Measurements from ENCODE around the gene RNPEP. TPM values are rescaled to one million over a fixed set of nuclear protein-coding genes. Genes with fewer than 3 reads are reported as not detected.

RNPEP gene
- polyA plus RNA-seq, 1 experiment: 89.0 TPM

DNA sequence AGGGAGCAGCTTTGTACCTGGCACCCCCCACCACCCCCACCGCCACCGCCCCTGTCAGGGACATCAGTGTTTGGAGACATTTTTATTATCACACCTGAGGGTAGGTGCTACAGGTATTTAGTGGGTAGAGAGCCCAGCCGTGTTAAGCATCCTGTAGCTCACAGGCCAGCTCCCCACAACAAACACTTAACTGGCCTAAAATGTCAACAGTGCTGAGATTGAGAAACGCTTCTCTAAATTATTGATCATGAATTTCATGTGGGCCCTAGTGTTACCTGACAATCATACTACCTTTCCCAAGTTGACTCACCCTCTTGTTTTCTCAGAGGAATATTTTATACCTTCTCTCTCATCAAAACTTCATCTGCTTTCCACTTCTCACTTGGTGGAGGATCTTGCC is 49.3 kb downstream of the RNPEP start:
- CTCF ChIA-PET: no interaction called here
- H3K4me3 ChIP-seq (ENCODE audit: low read depth, low read length): no peak overlapping the region

DNA sequence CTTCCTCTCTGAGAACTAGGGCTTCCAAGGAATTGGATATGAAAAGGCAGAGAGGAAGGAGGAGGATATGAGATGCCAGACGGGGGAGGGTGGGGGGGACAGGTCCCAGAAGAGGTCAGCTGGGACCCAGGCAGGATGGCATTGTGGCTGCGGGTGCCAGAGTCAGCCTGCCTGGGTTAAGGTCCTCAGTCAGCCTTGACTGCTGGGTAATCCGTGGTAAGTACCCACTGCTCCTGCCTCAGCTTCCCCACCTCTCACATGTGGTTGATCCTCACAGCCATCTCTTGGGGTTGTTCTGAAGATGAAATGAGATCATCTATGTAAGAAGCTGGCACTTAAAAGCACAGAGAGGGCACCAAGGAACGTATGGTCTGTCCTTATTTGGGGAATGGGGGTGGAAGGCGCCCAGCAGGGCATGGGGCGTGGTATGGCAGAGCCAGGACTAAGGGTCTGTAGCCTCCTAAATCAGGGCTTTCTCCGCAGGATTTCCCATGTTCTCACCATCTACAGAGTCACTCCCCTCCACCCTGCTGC is 51.8 kb downstream of the RNPEP start:
- ChIA-PET POLR2A (interaction anchor here (0.7 to 0.8 kb wide), 2 partner anchors 18 to 98 kb away, joined by 3 to 5 read pairs; no protein-coding TSS in a partner anchor), CTCF (no interaction called here)
- Histone ChIP-seq H3K4me3 (ENCODE audit: low read depth, low read length) (no peak overlapping the region), H3K9me3 (ENCODE audit: control insufficient read depth, insufficient read depth, low read length) (no peaks in the 10 kb centered on the region; the same call in 1 of the 2 replicates), H3K27me3 (ENCODE audit: control insufficient read depth, insufficient read depth, low read length) (no peaks in the 10 kb centered on the region), H3K27ac (ENCODE audit: low read depth, low read length) (peak overlapping the region; percentile 63)
- TF ChIP-seq, protein P1, sequence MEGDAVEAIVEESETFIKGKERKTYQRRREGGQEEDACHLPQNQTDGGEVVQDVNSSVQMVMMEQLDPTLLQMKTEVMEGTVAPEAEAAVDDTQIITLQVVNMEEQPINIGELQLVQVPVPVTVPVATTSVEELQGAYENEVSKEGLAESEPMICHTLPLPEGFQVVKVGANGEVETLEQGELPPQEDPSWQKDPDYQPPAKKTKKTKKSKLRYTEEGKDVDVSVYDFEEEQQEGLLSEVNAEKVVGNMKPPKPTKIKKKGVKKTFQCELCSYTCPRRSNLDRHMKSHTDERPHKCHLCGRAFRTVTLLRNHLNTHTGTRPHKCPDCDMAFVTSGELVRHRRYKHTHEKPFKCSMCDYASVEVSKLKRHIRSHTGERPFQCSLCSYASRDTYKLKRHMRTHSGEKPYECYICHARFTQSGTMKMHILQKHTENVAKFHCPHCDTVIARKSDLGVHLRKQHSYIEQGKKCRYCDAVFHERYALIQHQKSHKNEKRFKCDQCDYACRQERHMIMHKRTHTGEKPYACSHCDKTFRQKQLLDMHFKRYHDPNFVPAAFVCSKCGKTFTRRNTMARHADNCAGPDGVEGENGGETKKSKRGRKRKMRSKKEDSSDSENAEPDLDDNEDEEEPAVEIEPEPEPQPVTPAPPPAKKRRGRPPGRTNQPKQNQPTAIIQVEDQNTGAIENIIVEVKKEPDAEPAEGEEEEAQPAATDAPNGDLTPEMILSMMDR (IDR thresholded peaks at IDR 0.05; ENCODE audit: low read depth, low read length): no peak
- DNase-seq (ENCODE audit: low read depth, low spot score): no peak

More for the DNA sequence above, 49.3 kb downstream of the RNPEP start:
- DNase-seq (ENCODE audit: low read depth, low spot score): no peak
- POLR2A ChIA-PET: no interaction called here
- Histone ChIP-seq H3K27ac (ENCODE audit: low read depth, low read length) (no peak overlapping the region), H3K9me3 (ENCODE audit: control insufficient read depth, insufficient read depth, low read length) (no peaks in the 10 kb centered on the region), H3K27me3 (ENCODE audit: control insufficient read depth, insufficient read depth, low read length) (no peaks in the 10 kb centered on the region)
- TF ChIP-seq, protein P1 (IDR thresholded peaks at IDR 0.05; ENCODE audit: low read depth, low read length): no peak

DNA sequence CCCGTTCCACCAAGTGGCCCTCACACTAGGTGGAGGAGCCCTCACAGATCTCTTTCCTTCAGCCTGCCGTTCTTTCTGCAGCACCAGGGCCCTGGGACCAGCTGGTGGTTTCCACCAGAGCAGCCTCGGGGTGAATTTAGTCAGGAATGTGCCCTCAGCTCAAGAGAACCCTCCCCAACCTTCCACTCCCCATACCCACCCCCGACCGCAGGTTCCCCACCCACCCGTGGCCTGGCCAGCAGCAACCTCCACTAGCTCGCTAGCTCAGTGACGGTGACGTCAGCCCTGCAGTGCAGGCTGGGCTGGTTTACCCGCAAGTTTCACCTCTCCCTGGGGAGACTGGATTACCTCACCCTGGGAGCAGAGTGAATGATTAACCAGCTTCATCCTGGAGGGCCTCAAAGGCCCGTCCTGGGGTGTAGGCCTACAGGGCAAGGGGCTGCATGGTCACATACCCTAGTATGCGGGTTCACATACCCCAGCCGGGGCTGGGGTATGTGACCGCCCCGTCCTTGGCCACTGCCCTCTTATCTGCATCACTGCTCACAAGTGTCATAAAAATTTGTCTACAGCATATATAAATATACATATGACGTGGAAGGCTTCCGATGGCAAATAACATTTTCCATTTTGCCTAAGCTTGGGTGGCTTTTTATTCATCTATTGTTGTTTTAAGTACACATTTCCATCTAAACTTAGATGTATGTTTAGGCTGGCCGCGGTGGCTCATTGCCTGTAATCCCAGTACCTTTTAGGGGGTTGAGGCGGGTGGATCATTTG is 52.4 kb downstream of the RNPEP start:
- Histone ChIP-seq H3K4me3 (ENCODE audit: low read depth, low read length) (no peak overlapping the region), H3K27me3 (ENCODE audit: control insufficient read depth, insufficient read depth, low read length) (no peaks in the 10 kb centered on the region), H3K27ac (ENCODE audit: low read depth, low read length) (peak overlapping the region; percentile 63), H3K9me3 (ENCODE audit: control insufficient read depth, insufficient read depth, low read length) (no peaks in the 10 kb centered on the region; the same call in 1 of the 2 replicates)
- ChIA-PET CTCF (interaction anchor here (0.6 kb wide), 1 partner anchor 10 kb away, joined by 3 read pairs; no protein-coding TSS in a partner anchor), POLR2A (interaction anchor here (0.7 to 0.8 kb wide), 2 partner anchors 19 to 97 kb away, joined by 3 to 5 read pairs; no protein-coding TSS in a partner anchor)
- peak; percentile 89 for DNase-seq (ENCODE audit: low read depth, low spot score)
- TF ChIP-seq, protein P1 (IDR thresholded peaks at IDR 0.05; ENCODE audit: low read depth, low read length): no peak

DNA sequence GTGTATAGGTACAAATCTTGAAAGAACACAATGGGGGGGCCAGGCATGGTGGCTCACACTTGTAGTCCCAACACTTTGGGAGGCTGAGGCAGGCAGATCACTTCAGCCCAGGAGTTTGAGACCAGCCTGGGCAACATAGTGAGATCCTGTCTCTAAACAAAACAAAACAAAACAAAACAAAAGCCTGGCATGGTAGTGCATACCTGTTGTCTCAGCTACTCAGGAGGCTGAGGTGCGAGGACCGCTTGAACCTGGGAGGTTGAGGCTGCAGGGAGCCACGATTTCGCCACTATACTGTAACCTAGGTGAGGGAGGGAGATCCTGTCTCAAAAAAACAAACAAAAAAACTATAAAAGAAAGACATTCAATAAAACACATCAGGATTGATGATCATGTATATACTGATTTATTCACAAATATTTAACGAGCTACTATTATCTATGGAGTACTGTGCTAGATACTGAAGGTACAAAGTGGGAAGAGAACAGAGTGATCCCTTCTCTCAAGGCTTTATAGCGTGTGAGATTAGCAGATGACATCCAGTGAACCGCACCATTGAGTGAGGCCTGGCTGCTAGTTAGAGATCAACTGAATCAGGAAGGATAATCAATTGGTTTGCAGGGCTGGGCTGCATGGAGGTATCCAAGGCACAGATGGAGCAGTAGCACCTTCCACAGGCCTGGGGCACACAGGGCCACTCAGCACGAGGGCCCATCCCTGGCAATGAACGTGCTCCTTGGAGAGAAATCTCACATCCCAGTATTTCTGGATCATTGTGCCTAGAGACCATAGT is 54.3 kb downstream of the RNPEP start:
- CTCF ChIA-PET: interaction anchor here (0.5 to 0.6 kb wide), 2 partner anchors 27 to 803 kb away, joined by 5 read pairs; no protein-coding TSS in a partner anchor
- DNase-seq (ENCODE audit: low read depth, low spot score): no peak
- TF ChIP-seq, protein P1 (IDR thresholded peaks at IDR 0.05; ENCODE audit: low read depth, low read length): no peak
- H3K27ac ChIP-seq (ENCODE audit: low read depth, low read length): no peak overlapping the region
- H3K4me3 ChIP-seq (ENCODE audit: low read depth, low read length): no peak overlapping the region
- POLR2A ChIA-PET: no interaction called here
- H3K27me3 ChIP-seq (ENCODE audit: control insufficient read depth, insufficient read depth, low read length): no peaks in the 10 kb centered on the region
- no peaks in the 10 kb centered on the region; the same call in 1 of the 2 replicates for H3K9me3 ChIP-seq (ENCODE audit: control insufficient read depth, insufficient read depth, low read length)

Data from AG04450 (cell line).